ENCODE results near the gene ALKBH3.

ALKBH3 gene

GRCh38 chr11:43880640-43881159 lies at the start of gene ALKBH3:
TSS of gene ALKBH3 (plus strand) at chr11:43880831. CDS start at chr11:43882653, 1,822 bp downstream.
- FAIRE-seq = peak; percentile 79

GRCh38 chr11:43830928-43831440 lies 49.6 kb upstream of the ALKBH3 start:
- DNase-seq (ENCODE audit: low spot score) = peak; percentile 89
- peak; percentile 90 for FAIRE-seq

More at GRCh38 chr11:43880640-43881159, at the start of gene ALKBH3:
- DNase-seq (ENCODE audit: low spot score) = peak; percentile 93

GRCh38 chr11:43832536-43832935 lies 48.1 kb upstream of the ALKBH3 start:
- DNase-seq (ENCODE audit: low spot score) (no peak), FAIRE-seq (no peak)

GRCh38 chr11:43833657-43834073 lies 47.0 kb upstream of the ALKBH3 start:
- FAIRE-seq (no peak), DNase-seq (ENCODE audit: low spot score) (no peak)

- DNase-seq (ENCODE audit: low spot score) = no peak
- FAIRE-seq = no peak
Measured at GRCh38 chr11:43834286-43834685, 46.3 kb upstream of the ALKBH3 start.

- no peak for FAIRE-seq
- no peak for DNase-seq (ENCODE audit: low spot score)
Measured at GRCh38 chr11:43835104-43835503, 45.5 kb upstream of the ALKBH3 start.

GRCh38 chr11:43837879-43838278 lies 42.8 kb upstream of the ALKBH3 start:
- DNase-seq (ENCODE audit: low spot score) (no peak), FAIRE-seq (no peak)

GRCh38 chr11:43842021-43842420 lies 38.6 kb upstream of the ALKBH3 start:
- FAIRE-seq = no peak
- DNase-seq (ENCODE audit: low spot score) = no peak

GRCh38 chr11:43845816-43846215 lies 34.8 kb upstream of the ALKBH3 start:
- no peak for DNase-seq (ENCODE audit: low spot score)
- no peak for FAIRE-seq

GRCh38 chr11:43852057-43852636 lies 28.5 kb upstream of the ALKBH3 start:
- DNase-seq (ENCODE audit: low spot score) (peak; percentile 52), FAIRE-seq (no peak)

GRCh38 chr11:43853781-43854180 lies 26.9 kb upstream of the ALKBH3 start:
- FAIRE-seq (no peak), DNase-seq (ENCODE audit: low spot score) (no peak)

GRCh38 chr11:43856993-43857392 lies 23.6 kb upstream of the ALKBH3 start:
- FAIRE-seq = no peak

GRCh38 chr11:43861141-43861540 lies 19.5 kb upstream of the ALKBH3 start:
- no peak for DNase-seq (ENCODE audit: low spot score)
- FAIRE-seq = no peak

More at GRCh38 chr11:43856993-43857392, 23.6 kb upstream of the ALKBH3 start:
- DNase-seq (ENCODE audit: low spot score) = no peak

- no peak for DNase-seq (ENCODE audit: low spot score)
- no peak for FAIRE-seq
Measured at GRCh38 chr11:43866520-43866919, 14.1 kb upstream of the ALKBH3 start.

- DNase-seq (ENCODE audit: low spot score) (no peak), FAIRE-seq (no peak)
Measured at GRCh38 chr11:43866969-43867368, 13.7 kb upstream of the ALKBH3 start.

- no peak for FAIRE-seq
- DNase-seq (ENCODE audit: low spot score) = peak; percentile 30
Measured at GRCh38 chr11:43868852-43869567, 11.6 kb upstream of the ALKBH3 start.

GRCh38 chr11:43871051-43871450 lies 9.6 kb upstream of the ALKBH3 start:
- DNase-seq (ENCODE audit: low spot score) (no peak), FAIRE-seq (no peak)

- no peak for FAIRE-seq
- no peak for DNase-seq (ENCODE audit: low spot score)
Measured at GRCh38 chr11:43872995-43873394, 7.6 kb upstream of the ALKBH3 start.

GRCh38 chr11:43874078-43874477 lies 6.6 kb upstream of the ALKBH3 start:
- DNase-seq (ENCODE audit: low spot score) (no peak), FAIRE-seq (no peak)

GRCh38 chr11:43874738-43875137 lies 5.9 kb upstream of the ALKBH3 start:
- FAIRE-seq (no peak), DNase-seq (ENCODE audit: low spot score) (no peak)

GRCh38 chr11:43879789-43880639 lies 617 bp upstream of the ALKBH3 start:
- no peak for FAIRE-seq
- DNase-seq (ENCODE audit: low spot score) = no peak

GRCh38 chr11:43892851-43893250 lies 12.2 kb downstream of the ALKBH3 start:
- no peak for DNase-seq (ENCODE audit: low spot score)
- no peak for FAIRE-seq

Measured in urothelium cell line (cell line).